ENCODE data around the gene LHFPL5.

The LHFPL5 gene

DNA sequence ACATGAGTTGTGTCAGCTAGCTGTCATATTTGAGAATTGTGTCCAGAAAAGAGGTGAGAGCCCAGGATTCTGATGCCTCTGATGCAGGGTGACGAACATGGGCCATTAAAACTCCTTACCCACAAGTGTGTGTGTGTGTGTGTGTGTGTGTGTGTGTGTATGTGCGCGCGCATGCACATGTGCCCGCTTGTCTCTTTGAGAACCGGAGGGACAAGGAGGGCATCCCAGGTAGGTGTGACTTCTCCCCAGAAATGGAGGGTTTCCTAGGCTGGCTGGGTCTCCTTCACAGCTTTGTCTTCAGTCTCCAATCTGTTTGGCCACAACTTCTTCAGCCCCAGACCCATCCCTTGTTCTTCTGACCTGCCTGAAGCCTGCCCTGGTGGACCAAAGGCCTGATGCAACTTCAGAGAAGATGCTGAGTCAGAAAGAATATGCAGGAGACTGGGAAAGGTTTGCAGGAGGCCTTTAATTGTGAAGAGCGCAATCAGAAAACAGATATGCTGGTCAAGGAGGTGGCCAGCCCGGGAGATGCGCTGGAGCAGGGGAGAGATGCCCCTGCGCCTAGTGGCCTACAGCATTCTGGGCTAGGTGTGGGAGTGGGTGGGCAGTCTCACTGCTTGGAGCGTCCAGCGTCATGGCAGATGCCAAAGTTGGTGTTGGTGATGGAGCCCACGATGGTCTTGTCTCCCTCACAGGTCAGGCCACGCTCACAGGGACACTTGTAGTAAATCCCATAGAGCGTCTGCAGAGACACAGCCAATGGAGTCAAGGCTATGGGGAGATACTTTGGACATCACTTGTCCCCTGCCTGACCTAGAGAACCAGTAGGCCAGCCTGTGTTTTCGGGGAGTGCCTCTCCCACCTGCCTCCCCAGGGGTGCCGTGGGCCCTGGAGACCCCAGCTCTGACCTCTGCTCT lies 10.4 kb upstream of the LHFPL5 start:
- DNase-seq = no peak

DNA sequence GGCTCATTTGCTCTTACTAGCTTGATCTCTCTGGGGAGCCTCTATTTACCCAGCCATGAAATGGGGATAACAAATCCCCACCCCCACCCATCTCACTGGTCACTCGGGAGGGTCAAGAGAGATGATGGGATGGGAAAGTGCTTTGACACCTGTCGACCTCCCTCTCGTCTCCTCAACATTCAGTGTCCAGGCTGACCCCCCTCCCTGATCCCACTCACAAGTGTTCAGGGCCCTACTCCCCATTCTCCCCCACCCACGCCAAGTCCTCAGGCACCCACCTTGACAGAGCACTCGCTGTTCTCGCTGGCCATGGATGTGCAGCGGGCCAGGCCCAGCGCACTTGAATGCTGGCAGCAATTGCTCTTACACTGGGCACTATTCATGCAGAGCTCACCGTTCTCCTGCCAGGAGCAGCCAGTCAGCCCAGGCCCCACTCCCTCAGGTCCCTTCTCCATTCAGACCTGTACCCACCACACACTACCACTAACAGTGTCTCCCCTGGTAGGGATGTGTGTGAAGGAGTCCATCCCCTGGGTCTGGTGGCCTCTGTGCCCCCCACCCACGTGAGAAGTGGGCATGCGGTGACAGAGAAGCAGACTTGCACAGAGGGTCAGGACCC lies 9.6 kb upstream of the LHFPL5 start:
- no peak for DNase-seq

DNA sequence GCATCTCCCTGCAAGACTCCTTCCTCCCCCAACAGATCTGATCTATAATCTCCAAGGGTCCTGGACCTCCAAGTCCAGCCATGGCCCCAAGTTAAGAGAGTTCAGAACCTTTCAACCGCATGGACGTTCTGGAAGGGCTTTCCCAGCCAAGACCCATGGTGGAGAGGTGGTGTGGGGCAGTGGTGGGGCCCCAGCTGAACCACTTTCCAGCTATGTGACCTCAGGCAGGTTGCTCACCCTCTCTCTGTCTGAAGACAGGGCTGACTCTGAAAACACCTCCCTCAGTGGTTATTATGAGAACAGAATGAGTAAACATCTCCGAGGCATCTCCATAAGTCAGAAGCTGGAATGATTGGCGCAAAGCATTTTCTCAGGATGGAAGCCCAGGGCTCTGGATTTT lies 8.9 kb upstream of the LHFPL5 start:
- no peak for DNase-seq

DNA sequence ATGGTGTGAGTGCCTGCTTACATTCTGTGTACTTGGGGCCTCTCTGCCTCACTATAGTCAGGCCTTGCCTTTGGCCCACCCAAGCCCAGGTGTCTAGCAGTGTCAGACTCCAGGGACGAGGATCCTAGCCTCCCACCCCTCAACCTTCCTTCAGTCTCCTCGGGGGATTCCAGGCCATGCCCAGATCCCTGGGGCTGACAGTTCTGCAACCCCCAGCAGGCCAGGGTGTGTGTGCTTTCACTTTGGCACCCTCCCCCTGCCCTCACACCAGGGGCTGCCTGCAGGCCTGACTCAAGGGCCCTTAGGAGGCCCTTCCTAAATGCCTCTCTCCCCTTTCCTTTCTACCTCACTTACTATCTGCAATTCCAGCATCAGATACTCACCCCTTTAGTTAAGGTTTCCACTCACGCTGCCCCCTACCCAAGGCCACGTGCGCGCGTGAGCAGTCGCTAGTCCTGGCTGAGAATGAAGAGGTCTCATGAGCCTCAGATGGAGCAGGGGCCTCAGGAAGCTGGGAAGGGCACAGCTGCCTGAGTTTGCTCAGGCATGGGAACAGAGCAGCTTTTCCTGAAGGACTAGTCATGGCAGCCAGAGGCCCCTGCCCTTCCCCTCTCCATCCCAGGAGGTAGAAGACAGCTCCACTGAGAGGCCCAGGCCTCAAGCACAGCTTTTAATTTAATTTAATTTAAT lies 7.2 kb upstream of the LHFPL5 start:
- no peak for DNase-seq

DNA sequence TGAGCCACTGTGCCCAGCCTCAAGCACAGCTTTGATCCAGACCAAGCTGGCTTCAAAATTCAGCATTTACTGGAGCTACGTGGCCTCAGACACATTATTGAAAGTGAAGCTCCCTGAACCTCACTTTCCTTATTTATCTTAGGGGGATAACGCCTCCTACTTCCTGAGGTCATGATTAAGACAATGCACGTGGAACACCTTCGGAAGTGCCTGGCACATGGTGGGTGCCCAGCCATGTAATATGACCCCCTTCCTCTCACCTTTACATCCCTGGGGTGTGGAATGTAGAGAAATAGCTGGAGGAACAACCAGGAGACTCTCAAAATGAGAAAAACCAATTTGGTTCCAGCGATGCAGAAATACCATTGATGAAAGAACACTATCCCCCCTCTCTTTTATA lies 6.4 kb upstream of the LHFPL5 start:
- no peak for DNase-seq

DNA sequence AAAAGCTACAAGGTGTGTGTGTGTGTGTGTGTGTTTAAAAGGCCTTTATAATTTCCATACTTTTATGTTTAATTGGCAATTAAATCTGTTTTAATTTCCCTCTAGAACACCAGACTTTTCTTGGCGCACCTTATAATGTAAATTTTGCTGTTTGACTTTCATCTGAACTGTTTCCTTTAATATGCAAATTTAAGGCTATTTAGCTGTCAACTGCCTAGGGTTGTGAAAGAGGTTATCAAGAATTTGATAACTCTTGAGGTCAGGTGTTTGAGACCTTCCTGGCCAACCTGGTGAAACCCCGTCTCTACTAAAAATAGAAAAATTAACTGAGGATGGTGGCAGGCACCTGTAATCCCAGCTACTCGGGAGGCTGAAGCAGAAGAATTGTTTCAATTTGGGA lies 4.0 kb upstream of the LHFPL5 start:
- no peak for DNase-seq

DNA sequence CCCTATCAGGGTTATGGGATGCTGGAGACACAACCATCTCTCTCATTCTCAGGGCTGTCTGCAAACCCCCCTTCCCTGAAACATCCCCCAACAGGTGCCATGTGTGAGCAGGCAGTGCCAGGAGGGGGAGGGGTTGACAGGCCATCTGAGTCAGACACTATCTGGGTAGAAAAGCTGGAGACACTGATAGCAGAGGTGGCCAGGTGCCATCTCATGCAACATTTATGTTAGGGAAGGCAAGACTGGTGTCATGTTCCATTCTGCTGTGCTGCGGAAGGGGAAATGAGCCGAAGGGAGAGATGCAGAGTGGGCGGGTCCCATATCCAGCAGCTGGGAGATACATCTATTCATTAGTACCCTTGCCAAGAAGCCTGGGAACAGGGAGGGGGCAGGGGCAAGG lies 3.5 kb downstream of the LHFPL5 start:
- no peak for DNase-seq

DNA sequence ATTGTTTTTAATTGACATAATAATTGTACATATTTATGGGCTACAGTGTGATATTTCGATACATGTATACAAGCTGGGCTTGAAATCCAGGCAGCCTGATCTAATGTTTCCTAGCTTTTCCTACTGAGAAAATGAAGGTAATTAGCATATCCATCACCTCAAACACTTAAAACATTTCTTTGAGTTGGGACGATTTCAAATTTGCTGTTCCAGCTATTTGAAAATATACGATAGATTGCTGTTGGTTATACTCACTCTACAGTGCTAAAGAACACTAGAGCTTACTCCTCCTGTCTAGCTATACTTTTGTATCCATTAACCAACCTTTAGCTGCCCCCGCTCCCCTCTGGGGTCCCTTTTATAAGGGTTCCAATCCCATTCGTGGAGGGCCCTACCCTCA lies 4.7 kb downstream of the LHFPL5 start:
- DNase-seq = no peak

DNA sequence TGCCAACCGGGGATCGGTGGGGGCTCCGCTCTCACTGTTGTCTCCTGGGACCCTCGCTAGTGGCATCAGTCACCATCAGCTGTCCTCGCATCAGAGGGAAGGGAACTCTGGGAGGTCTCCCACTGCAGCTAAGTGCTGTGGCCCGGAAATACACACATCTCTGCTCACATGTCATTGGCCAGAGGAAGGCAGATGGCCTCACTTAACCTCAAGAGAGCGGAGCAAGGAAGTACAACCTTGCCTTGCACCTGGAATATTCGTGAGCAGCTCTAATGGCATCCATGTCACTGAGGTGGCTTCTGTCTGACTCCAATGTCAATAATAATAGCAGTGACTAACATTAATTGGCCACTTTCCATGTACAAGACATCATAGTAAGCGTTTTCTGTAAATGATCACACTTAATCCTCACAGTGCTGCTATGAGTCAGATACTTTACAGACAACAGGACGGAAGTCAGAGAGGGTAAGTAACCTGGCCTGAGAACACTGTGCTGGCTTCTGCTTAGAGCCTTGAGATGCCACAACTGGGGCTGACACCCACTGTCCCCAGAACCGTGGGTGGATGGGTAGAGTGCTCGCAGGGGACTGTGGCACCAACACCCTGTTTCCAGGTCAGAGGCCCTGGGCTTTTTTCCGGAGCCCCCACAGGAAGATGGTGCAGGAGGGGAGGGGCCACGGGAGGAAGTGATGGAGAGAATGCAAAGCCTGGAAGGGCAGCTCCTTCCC lies 6.0 kb downstream of the LHFPL5 start:
- DNase-seq = no peak

DNA sequence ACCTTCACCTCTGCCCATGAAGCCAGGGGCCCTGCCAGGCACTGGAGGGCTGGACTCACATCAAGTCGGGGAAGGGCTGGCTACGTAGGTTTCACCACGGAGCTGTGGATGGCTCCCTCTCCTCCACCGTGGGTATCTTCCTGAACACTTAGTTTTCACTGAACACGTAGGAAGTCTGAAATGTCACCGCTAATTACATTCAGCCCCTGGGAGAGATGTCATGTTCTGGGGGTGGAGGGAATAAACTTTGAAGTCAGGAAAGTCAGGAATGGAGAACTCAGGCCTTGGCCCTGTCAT lies 6.5 kb downstream of the LHFPL5 start:
- no peak for DNase-seq

DNA sequence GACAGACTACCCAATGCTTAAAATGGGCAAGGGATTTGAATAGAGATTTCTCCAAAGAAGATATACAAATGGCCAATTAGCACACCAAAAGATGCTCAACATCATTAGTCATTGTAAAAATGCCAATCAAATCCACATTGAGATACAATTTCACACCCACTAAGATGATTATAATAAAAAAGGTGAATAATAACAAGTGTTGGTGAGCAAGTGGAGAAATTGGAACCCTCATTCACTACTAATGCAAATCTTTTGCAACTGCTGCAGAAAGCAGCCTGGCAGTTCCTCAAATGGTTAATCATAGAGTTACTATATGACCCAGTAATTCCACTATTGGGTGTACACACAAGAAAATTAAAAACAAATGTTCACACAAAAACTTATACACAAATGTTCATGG lies 12.4 kb downstream of the LHFPL5 start:
- DNase-seq = no peak

DNA sequence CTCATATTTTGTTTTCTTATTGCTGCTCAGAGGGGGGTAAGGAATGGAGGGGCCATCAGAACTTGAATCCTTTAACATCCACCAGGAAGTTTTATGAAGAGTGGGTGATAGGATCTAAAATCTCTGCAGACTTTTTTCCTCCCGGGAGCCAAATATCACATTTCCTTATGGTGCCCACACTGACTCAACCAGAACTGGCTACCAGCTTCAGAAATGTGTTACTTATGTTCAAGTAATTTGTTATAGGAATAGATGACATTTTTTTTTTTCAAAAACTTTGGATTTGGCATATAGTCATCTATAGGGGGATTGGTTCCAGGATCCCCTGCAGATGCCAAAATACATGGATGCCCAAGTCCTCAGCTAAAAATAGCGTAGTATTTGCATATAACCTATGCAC lies 18.4 kb downstream of the LHFPL5 start:
- DNase-seq = no peak

DNA sequence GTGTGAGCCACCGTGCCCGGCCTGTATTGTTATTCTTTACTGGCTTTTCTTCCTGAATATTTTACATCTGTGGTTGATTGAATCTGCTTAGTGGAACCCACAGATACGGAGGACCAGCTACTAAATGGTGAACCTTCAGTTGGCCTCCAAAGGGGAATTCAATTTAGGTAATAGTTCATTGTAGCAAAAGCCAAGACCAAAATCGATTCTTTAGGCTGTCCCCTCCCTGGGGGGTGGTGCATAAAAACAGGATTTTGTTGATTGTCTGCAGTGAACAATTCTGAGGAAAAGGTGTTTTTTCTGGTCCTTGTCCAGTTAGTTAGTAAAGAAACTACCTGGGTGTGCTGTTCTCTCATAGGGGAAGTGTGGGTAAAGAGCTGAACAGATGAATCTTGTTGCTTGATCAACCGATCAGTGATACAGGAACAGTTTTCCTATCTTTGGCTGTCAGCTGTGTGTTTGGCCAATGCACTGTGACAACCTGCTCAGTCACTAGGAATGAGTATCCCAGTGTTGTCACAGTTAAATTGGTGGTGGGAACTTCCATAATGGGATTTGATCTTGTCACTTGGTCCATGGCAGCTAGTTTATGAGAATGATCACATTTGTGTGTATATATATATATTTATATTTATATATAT lies 19.5 kb downstream of the LHFPL5 start:
- no peak for DNase-seq

DNA sequence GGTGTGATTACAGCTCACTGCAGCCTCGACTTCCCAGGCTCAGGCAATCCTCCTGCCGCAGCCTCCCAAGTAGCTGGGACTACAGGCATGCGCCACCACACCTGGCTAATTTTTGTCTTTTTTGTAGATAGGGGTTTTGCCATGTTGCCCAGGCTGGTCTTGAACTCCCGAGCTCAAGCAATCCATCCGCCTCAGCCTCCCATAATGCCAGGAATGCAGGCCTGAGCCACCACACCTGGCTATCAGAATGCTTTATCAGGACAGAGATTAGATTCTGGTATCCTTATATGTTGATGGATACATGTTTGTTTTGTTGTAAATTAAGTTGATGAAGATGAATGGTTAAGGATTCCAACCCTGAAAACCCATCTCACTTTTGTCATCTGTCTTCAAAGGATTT lies 24.2 kb downstream of the LHFPL5 start:
- no peak for DNase-seq

DNA sequence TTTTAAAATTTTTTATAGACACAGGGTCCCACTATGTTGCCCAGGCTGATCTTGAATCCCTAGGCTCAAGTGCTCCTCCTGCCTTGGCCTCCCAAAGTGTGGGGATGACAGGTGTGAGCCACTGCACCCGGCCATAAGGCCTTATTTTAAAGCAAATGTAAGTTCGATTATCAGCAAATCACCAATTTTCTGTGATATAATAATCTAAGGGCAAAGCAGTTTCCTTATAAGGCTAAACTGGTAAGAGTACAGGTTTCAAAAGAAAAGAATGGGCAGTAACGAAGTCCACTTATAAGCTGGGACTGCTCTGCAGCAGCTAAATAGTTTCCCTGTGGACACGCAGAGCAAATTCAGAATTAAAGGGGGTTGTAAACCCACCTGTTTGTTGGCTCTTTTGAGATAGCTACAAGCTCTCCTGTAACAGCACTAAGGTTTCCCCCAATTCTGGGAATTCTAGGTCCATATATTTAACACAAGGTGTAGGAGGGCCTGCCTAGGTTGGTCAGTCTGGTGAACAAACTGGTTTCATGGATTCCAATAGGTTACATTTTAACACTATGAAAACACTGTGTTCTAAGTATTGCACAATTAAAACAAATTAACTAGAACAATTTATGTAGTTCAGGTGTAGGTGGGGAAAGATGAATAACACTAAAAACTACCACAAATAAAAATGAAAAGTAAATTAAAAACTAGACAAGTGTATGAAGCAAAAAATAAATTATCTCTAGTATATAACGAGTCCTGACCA lies 26.3 kb downstream of the LHFPL5 start:
- no peak for DNase-seq

DNA sequence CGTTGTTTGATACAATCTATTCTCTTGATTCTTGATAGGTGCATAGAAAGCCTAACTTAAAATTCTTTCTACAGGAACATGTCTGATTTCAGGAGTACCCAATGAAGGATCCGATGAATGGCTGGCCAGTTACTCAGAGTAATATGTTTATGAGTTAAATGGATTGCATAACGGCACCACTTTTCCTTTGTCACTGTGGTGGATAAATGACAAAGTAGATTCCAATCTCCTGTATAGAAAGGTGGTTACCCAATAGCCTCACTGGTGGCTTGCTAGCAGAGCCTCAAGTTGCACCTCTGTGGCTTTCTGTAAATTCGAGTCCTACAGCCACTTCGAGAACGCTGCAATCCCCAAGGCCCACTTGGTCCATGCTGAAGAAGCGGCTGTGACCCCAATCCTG lies 28.4 kb downstream of the LHFPL5 start:
- no peak for DNase-seq

DNA sequence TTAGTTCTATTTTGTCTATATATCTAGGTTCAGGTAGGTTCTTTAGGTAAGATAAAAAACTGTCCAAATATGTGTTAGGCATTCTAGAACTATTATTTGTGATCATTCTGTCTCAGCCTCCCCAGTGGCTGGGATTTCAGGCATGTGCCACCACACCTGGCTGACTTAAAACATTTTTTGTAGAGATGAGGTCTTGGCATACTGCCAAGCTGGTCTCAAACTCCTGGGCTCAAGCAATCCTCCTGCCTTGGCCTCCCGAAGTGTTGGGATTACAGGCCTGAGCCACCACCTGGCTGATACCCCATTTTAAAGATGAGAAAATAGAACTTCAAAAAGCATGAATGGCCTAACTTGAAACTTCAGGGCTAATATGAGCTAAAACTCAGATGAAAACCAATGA lies 33.9 kb downstream of the LHFPL5 start:
- DNase-seq = no peak

DNA sequence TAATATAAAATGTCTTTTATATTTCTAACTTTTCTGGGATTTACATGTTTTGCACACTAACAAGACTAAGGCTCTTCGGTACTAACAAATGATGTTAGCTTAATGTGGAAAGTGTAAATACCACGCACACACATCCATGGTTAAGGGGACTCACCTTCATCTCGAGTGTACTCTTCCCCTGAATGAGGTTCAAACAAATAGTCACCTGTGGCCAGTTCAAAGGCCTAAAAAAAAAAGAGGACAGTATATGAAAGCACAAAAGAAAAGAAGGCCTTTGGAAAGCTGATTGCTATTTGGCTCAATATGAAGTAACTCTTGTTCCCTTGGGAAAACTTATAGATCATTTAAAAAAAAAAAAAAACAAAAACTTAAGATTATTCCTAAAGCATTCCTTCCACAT lies 37.2 kb downstream of the LHFPL5 start:
- no peak for DNase-seq

DNA sequence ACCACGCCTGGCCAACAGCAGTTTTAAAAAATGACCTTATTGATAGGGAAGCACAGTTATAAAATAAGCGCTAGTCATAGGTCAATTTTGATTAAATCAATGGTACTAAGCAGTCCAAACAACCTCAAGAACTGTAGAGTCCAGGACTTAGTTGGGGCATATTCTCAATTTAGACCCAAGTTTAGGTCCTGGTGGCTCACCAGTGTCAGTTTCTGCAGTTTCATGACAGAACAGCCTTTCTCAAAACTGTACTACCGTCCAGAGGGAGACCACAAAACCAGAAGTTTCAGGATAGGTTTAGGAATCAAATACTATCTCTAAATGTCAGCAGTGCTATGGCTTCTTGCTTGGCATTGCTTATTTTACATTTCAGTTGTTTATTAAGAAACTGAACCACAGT lies 39.1 kb downstream of the LHFPL5 start:
- DNase-seq = no peak

DNA sequence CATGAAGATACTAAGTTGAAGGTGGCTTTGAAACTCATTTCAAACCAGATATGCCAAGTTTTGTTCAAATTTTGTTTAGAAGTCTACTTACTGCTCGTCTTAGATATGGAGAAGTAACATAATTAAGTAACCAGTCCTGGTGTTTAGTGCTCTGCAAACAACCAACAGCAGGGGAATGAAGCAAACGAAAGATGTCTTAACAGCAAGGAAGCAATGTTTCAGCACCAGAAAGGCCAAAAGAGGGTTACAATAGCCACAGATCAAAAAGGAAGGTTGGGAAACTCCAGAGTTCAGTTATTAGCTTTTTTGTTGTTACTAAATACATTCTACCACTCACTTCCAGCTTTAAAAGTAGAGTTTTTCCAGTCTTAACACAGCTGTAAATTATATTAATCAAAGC lies 45.1 kb downstream of the LHFPL5 start:
- DNase-seq = no peak

DNA sequence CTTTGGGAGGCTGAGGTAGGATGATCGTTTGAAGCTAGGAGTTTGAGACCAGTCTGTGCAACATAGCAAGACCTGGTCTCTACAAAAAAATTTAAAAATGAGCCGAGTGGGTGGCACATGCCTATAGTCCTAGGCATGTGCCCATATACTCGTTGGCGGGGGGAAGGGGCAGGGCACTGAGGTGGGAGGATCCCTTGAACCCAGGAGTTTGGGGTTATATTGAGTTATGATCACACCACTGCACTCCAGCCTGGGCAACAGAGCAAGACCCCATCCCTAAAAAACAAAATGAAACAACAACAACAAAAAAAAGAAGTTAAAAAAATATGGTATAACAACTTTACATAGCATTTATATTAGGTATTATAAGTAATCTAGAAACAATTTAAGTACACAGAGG lies 47.8 kb downstream of the LHFPL5 start:
- no peak for DNase-seq

DNA sequence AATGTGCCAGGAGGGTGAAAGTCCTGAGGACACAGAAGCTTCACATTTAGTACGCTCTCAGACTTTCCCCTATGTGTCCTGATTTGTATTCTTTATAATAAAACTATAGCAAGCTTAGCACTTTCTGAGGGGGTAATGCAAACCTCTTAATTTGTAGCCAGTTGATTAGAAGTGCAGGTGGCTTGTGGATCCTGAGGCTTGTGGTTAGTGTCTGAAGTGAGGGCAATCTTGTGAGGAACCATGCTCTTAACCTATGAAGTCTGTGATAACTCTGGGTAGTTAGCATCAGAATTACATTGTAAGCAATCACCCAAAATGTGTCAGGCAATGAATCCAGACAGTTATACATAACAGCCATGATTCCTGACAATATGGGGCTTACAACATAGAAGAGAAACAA lies 51.1 kb downstream of the LHFPL5 start:
- DNase-seq = no peak

Data from islet precursor cell (in vitro differentiated cells).